Subcutaneous abdominal adipose tissue (tissue), 5 donors: ENCODE measurements around the gene OR2A25.

Experiments used
- H3K27ac ChIP-seq: one replicate; pipeline ENCODE4 v1.7.0; 2013; ENCODE audit warnings: low read depth, mild to moderate bottlenecking, inconsistent platforms, low read length, moderate library complexity
- H3K27me3 ChIP-seq, 5 donors: one replicate each; pipeline ENCODE4 v1.7.0; 2013; ENCODE audit warnings: low read length in 5 of 5, inconsistent platforms in 1 of 5; ENCODE audit not compliant: control insufficient read depth in 5 of 5, insufficient read depth in 4 of 5
- H3K36me3 ChIP-seq, 5 donors: one replicate each; pipeline ENCODE4 v1.7.0; 2013; ENCODE audit warnings: low read length in 5 of 5; ENCODE audit not compliant: control insufficient read depth in 5 of 5, insufficient read depth in 5 of 5
- H3K4me1 ChIP-seq, 5 donors: one replicate each; pipeline ENCODE4 v1.7.0; 2013; ENCODE audit warnings: low read length in 5 of 5, mild to moderate bottlenecking in 3 of 5, moderate library complexity in 1 of 5; ENCODE audit not compliant: control insufficient read depth in 5 of 5, insufficient read depth in 5 of 5
- H3K4me3 ChIP-seq, 5 donors: one replicate each; pipeline ENCODE4 v1.7.0; 2013; ENCODE audit warnings: low read length in 5 of 5, low read depth in 1 of 5
- H3K9ac ChIP-seq, 5 donors: one replicate each; pipeline ENCODE4 v1.7.0; 2013; ENCODE audit warnings: low read length in 5 of 5, mild to moderate bottlenecking in 4 of 5, moderate library complexity in 3 of 5
- H3K9me3 ChIP-seq, 5 donors: one replicate each; pipeline ENCODE4 v1.7.0; 2013; ENCODE audit warnings: low read length in 5 of 5; ENCODE audit not compliant: control insufficient read depth in 5 of 5
- donor health status: healthy.
- donor health status: healthy.
- donor health status: healthy.
- donor health status: healthy.
- donor health status: healthy.

Gene OR2A25

GRCh38 chr7:144063710-144064109, 5.9 kb upstream of the OR2A25 start:
- Histone ChIP-seq H3K4me1 (no peaks in the 10 kb centered on the region), H3K9ac (no peak overlapping the region), H3K27me3 (no peaks in the 10 kb centered on the region), H3K27ac (no peak overlapping the region), H3K4me3 (no peak overlapping the region), H3K9me3 (peaks cover 0 to 3% (median 0%) of the 10 kb centered on the region in 5 donors), H3K36me3 (no peaks in the 10 kb centered on the region)

GRCh38 chr7:144069953-144070352, 342 bp downstream of the OR2A25 start:
- H3K9me3 ChIP-seq = no peaks in the 10 kb centered on the region
- no peaks in the 10 kb centered on the region for H3K36me3 ChIP-seq
- no peaks in the 10 kb centered on the region for H3K4me1 ChIP-seq
- no peaks in the 10 kb centered on the region for H3K27me3 ChIP-seq
- H3K27ac ChIP-seq = no peak overlapping the region
- H3K9ac ChIP-seq = no peak overlapping the region
- H3K4me3 ChIP-seq = no peak overlapping the region

- H3K4me3 ChIP-seq = no peak overlapping the region
- H3K27me3 ChIP-seq = no peaks in the 10 kb centered on the region
- H3K9ac ChIP-seq = no peak overlapping the region
- no peak overlapping the region for H3K27ac ChIP-seq
- no peaks in the 10 kb centered on the region for H3K4me1 ChIP-seq
- no peaks in the 10 kb centered on the region for H3K36me3 ChIP-seq
- no peaks in the 10 kb centered on the region for H3K9me3 ChIP-seq
Observed at GRCh38 chr7:144074374-144074773, 4.8 kb downstream of the OR2A25 start.

GRCh38 chr7:144085978-144086377, 16.4 kb downstream of the OR2A25 start, which contains the start of gene OR2A12:
TSS of gene OR2A12 (plus strand) at chr7:144086278. CDS start at chr7:144095108, 8,830 bp downstream.
- Histone ChIP-seq H3K9ac (no peak within 1 kb of the TSS), H3K9me3 (peaks cover 0 to 5% (median 0%) of the 10 kb centered on the region in 5 donors), H3K27me3 (no peaks in the 10 kb centered on the region), H3K36me3 (no peaks in the 10 kb centered on the region), H3K27ac (no peak within 1 kb of the TSS), H3K4me3 (no peak within 1 kb of the TSS), H3K4me1 (peaks cover 0 to 3% (median 0%) of the 10 kb centered on the region in 5 donors)

GRCh38 chr7:144086730-144087129, 17.1 kb downstream of the OR2A25 start:
- Histone ChIP-seq H3K9me3 (peaks cover 0 to 5% (median 0%) of the 10 kb centered on the region in 5 donors), H3K36me3 (no peaks in the 10 kb centered on the region), H3K4me3 (no peak overlapping the region), H3K4me1 (peaks cover 0 to 2% (median 0%) of the 10 kb centered on the region in 5 donors), H3K27me3 (no peaks in the 10 kb centered on the region), H3K9ac (no peak overlapping the region), H3K27ac (no peak overlapping the region)

GRCh38 chr7:144087230-144087629, 17.6 kb downstream of the OR2A25 start:
- Histone ChIP-seq H3K4me3 (no peak overlapping the region), H3K9ac (no peak overlapping the region), H3K4me1 (no peaks in the 10 kb centered on the region), H3K27me3 (no peaks in the 10 kb centered on the region), H3K27ac (no peak overlapping the region), H3K36me3 (no peaks in the 10 kb centered on the region), H3K9me3 (peaks cover 0 to 5% (median 0%) of the 10 kb centered on the region in 5 donors)

- no peaks in the 10 kb centered on the region for H3K27me3 ChIP-seq
- H3K9me3 ChIP-seq = peaks cover 0 to 5% (median 0%) of the 10 kb centered on the region in 5 donors
- H3K27ac ChIP-seq = no peak overlapping the region
- H3K4me3 ChIP-seq = no peak overlapping the region
- H3K4me1 ChIP-seq = no peaks in the 10 kb centered on the region
- no peak overlapping the region for H3K9ac ChIP-seq
- H3K36me3 ChIP-seq = no peaks in the 10 kb centered on the region
Observed at GRCh38 chr7:144090667-144091066, 21.1 kb downstream of the OR2A25 start.

GRCh38 chr7:144098776-144099175, 29.2 kb downstream of the OR2A25 start:
- H3K4me1 ChIP-seq = no peaks in the 10 kb centered on the region

GRCh38 chr7:144100607-144101006, 31.0 kb downstream of the OR2A25 start:
- Histone ChIP-seq H3K27me3 (no peaks in the 10 kb centered on the region), H3K9ac (no peak overlapping the region)

More at GRCh38 chr7:144098776-144099175, 29.2 kb downstream of the OR2A25 start:
- Histone ChIP-seq H3K9ac (no peak overlapping the region), H3K36me3 (no peaks in the 10 kb centered on the region), H3K27ac (no peak overlapping the region), H3K4me3 (no peak overlapping the region), H3K9me3 (no peaks in the 10 kb centered on the region), H3K27me3 (no peaks in the 10 kb centered on the region)

GRCh38 chr7:144102041-144102440, 32.4 kb downstream of the OR2A25 start:
- no peaks in the 10 kb centered on the region for H3K4me1 ChIP-seq

More at GRCh38 chr7:144100607-144101006, 31.0 kb downstream of the OR2A25 start:
- Histone ChIP-seq H3K27ac (no peak overlapping the region), H3K4me1 (no peaks in the 10 kb centered on the region), H3K36me3 (no peaks in the 10 kb centered on the region), H3K4me3 (no peak overlapping the region), H3K9me3 (no peaks in the 10 kb centered on the region)

GRCh38 chr7:144105211-144105610, 35.6 kb downstream of the OR2A25 start:
- H3K9ac ChIP-seq = no peak overlapping the region
- H3K4me1 ChIP-seq = no peaks in the 10 kb centered on the region
- H3K27me3 ChIP-seq = no peaks in the 10 kb centered on the region
- no peaks in the 10 kb centered on the region for H3K36me3 ChIP-seq
- H3K4me3 ChIP-seq = no peak overlapping the region
- no peak overlapping the region for H3K27ac ChIP-seq
- H3K9me3 ChIP-seq = no peaks in the 10 kb centered on the region

More at GRCh38 chr7:144102041-144102440, 32.4 kb downstream of the OR2A25 start:
- no peaks in the 10 kb centered on the region for H3K9me3 ChIP-seq
- no peak overlapping the region for H3K27ac ChIP-seq
- no peaks in the 10 kb centered on the region for H3K36me3 ChIP-seq
- H3K4me3 ChIP-seq = no peak overlapping the region
- no peaks in the 10 kb centered on the region for H3K27me3 ChIP-seq
- H3K9ac ChIP-seq = no peak overlapping the region
